Cardiac fibroblast (primary cell): Measurements from ENCODE around the gene NSMF.

ENCODE experiments used
- DNase-seq, 2 donors: peaks; one replicate each; pipeline versions ENCODE4 v3.0.0 to v3.0.0-alpha.2; 2010; ENCODE audit warnings: low read depth in 2 of 2
- H3K4me3 ChIP-seq, 2 donors: replicated peaks in 1 of 2; 1 replicate in 1 of 2; 2 replicates in 1 of 2; pipeline ENCODE4 v1.5.1; 2011; ENCODE audit warnings: low read depth in 2 of 2, low read length in 2 of 2, mild to moderate bottlenecking in 2 of 2, moderate library complexity in 1 of 2
- TF ChIP-seq, protein P1 (sequence below): IDR thresholded peaks from one replicate; pipeline ENCODE4 v1.5.1; 2011; ENCODE audit warnings: low read depth, mild to moderate bottlenecking, low read length, inconsistent platforms

The NSMF gene

DNA sequence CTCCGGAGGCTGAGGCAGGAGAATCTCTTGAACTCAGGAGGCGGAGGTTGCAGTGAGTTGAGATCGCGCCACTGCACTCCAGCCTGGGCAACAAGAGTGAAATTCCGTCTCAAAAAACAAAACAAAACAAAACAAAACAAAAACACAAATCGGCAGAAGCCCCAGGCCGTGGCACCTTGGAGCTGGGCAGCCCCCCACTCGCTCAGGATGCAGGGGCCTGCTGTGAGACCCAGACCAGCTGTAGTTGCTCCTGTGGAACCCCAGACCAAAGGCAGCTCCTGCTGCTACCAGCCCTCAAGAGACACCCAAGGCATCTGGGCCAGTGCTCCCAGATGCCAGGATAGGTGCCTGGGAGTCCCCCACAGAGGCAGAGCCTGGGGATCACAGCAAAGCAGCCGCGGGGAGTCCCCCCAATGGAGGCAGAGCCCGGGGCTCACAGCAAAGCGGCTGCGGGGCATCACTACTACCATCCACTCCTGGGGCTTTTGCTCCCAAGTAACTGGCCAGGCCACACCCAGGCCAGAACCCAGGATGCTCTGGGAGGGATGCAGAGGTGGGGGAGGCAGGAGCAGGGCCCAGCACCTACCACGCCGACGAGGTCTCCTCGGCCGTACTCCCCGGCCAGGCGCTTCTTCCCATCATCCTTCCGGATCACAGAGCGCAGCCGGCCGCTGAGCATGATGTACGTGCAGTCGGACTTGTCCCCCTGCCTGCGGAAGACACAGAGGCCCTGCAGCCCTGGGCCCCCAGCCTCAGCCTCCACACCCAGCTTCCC, 37.7 kb upstream of the NSMF start:
- DNase-seq: no peak
- no peak overlapping the region for H3K4me3 ChIP-seq
- TF ChIP-seq, protein P1, sequence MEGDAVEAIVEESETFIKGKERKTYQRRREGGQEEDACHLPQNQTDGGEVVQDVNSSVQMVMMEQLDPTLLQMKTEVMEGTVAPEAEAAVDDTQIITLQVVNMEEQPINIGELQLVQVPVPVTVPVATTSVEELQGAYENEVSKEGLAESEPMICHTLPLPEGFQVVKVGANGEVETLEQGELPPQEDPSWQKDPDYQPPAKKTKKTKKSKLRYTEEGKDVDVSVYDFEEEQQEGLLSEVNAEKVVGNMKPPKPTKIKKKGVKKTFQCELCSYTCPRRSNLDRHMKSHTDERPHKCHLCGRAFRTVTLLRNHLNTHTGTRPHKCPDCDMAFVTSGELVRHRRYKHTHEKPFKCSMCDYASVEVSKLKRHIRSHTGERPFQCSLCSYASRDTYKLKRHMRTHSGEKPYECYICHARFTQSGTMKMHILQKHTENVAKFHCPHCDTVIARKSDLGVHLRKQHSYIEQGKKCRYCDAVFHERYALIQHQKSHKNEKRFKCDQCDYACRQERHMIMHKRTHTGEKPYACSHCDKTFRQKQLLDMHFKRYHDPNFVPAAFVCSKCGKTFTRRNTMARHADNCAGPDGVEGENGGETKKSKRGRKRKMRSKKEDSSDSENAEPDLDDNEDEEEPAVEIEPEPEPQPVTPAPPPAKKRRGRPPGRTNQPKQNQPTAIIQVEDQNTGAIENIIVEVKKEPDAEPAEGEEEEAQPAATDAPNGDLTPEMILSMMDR: no peak

DNA sequence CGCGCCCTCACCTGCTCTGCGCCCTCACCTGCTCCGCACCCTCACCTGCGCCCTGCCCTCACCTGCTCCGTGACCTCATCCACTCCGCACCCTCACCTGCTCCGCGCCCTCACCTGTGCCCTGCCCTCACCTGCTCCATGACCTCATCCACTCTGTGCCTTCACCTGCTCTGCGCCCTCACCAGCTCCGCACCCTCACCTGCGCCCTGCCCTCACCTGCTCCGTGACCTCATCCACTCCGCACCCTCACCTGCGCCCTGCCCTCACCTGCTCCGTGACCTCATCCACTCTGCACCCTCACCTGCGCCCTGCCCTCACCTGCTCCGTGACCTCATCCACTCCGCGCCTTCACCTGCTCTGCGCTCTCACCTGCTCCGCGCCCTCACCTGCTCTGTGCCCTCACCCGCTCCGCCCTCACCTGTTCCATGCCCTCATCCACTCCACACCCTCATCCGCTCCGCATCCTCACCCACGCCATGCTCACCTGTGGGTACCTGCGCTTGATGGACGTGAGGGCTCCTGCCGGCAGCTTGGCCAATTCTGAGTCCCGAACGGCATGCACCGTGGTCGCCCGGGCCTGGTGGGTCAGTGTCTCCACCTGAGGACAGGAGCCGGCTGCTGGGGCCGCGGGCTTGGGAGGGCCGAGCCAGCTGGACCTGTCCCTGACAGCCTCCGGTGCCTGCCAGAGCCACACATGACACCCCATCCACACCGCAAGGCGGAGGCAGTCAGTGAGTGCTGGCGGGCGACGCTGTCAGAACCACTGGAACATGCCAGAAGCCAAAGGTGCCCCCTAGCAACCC, 35.6 kb upstream of the NSMF start:
- DNase-seq: no peak
- no peak overlapping the region for H3K4me3 ChIP-seq
- TF ChIP-seq, protein P1: no peak

DNA sequence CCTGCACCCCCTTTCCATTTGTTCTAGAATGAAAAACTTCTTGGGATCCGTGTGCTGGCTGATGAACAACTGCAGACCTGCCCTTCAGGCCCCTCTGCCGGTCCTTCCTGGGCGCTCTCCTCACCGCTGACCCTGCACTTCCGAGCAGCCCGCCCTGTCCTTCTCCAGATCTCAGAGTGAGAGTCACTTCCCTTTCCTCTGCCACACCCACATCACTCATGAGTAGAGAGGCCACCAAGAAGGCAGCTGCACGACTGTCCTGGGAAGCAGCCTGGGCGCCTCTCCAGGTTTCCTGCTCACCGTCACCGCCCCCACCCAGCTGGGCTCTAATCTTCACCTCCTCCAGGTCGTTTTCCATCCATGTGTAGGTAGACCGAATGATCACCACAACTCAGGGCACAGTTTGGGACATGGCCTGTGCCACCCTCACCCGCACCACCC, 35.0 kb upstream of the NSMF start:
- H3K4me3 ChIP-seq: no peak overlapping the region

DNA sequence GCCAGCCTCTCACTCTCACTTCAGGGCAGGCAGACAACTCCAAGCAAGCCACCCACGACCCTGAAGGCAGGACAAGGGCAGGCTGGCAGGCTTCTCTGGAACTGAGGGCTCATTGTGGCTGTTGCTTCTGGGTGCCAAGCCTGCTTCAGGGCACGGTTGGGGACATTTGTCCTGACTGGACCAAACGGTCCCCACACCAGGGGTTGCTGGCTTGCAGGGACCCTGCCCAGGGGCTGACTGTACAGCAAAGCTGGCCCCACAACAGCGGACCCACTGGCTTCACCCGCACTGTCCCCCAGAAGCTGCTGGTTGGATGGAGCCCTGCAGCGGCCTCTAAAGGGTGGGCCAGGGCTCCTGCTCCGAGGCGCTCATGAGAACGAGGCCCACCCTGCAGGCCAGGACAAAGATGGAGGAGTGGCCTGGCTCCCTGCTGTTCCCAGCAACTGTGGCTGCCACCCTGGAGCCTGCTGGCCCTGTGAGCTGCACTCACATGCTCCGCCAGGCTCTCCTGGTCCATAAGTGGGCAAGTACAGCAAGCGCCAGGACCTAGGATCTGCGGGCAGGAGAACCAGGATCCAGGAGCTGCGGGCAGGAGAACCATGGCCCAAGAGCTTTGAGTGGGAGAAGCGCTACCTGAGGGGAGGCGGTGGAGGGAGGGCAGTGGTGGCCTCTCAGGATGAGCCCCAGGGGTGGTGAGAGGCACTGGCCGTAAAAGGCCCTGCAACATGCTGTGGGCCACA, 34.4 kb upstream of the NSMF start:
- no peak for DNase-seq
- H3K4me3 ChIP-seq: no peak overlapping the region

More for the DNA sequence above, 35.0 kb upstream of the NSMF start:
- TF ChIP-seq, protein P1: no peak
- no peak for DNase-seq

DNA sequence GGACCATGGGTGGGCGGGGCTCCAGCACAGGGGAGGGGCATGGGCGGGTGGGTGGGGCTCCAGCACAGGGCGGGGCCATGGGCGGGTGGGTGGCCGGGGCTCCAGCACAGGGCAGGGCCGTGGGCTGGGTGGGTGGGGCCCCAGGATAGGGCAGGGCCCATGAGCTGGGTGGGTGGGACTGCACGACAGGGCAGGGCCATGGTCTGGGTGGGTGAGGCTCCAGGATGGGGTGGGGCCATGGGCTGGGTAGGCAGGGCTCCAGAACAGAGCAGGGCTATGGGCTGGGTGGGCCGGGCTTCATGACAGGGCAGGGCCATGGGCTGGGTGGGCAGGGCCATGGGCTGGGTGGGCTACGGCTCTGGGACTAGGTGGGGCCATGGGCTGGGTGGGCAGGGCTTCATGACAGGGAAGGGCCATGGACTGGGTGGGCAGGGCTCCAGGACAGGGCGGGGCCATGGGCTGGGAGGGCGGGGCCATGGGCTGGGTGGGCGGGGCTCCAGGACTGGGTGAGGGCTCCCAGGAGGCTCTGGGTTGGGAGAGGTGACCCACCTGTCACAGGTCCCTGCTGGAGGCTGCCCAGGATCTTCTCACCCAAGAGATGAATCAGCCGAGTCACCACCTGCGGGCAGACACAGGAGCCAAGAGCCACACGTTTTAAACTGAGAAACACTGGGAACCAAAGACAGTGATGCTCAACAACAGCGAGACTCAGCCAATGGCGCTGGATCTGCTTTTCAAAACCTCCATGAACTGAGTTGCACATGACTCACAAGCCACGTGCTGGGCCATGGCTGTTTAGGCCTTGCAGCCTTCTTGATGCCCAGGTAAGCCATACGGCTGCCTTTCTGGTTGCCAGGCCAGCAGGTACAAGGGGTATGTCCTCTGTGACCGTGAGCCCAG, 33.6 kb upstream of the NSMF start:
- DNase-seq: no peak
- TF ChIP-seq, protein P1: no peak
- no peak overlapping the region for H3K4me3 ChIP-seq

More for the DNA sequence above, 34.4 kb upstream of the NSMF start:
- TF ChIP-seq, protein P1: no peak
